Measurements from ENCODE around the gene SH2D4B.
"Not testable (repeated sequence)": the region's sequence is repeated elsewhere in the genome, so short reads cannot be mapped to it uniquely, and the experiment has no call there.

The SH2D4B gene

DNA sequence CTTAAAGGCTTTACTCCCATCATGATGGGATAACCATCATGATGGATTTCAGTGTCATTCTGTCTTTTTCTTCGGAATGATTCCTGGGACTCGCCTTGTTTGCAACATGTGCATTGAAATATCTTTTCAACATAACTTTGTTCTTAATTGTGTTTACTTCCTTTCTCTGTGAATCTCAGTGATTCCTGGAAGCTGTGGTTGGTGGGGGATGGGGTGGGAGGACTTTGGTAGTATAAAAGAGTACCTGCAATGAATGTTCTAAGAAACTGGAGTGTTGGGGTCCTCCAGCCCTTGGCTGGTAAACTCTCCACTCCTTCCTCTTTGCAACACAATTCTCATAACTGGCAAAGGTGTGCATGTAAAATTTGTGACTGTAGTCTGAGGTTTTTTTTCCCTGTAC lies 11.5 kb upstream of the SH2D4B start:
- no peak for DNase-seq

DNA sequence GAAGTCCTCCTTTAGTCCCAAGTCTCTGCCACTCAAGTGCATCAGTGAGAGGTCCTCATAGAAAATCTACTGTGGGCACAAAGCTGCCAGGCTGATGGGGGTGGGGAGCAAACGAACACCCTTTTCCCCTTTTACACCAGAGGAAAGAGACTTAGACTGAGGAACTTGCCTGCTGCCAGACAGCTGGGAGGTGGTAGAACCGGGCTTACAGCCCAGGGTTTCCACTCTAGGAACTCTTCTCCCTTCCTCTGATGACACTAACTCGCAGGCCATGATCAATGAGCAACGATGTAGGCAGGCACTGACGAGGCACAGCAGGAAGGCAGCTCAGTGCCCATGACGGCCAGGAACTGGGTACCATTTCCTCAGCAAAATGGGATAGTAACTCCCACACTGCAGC lies 11.0 kb upstream of the SH2D4B start:
- DNase-seq: no peak

DNA sequence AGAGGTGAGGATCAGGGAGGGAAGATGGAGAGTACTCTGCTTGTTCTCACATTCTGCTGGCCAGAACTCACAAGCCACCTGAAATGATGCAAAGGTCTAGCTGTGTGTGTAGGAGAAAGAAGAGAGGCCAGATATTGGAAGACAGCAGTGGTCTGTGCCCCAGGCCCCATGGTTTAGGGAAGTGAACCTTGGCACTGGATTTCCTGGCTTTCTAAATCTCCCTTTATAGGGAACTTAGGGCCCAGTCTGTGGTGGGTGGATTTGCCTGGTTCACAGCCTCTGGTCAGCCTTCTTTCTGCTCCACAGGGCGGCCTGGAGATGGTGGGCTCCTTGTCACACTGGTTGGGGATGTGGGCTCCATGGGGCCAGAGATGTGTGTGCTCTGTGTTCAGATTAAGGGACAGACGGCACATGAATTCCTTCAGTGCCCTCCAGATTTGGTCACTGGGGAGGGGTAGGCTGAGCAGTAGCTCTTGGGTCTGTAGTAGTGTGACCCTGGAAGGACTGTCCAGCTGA lies 9.5 kb upstream of the SH2D4B start:
- DNase-seq: no peak

DNA sequence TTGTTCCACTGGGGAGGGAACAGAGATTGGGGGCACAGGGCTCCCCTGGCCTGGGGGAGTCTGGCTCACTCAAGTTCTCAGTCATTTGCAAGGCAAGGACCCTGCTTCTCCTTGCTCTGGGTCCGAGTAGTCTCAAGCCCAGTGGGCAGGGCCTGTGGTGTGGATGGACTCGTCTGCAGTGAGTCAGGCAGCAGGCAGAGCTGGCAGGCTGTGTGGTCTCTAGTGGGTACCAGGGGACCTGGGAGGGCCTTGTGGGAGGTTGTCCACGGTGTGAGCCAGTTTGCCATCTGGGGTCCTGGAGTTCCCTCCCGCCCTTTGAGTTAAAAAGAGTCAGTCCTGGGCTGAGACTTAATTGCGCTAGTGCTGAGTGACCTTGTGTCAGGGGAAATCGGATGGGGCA lies 8.8 kb upstream of the SH2D4B start:
- DNase-seq: no peak

DNA sequence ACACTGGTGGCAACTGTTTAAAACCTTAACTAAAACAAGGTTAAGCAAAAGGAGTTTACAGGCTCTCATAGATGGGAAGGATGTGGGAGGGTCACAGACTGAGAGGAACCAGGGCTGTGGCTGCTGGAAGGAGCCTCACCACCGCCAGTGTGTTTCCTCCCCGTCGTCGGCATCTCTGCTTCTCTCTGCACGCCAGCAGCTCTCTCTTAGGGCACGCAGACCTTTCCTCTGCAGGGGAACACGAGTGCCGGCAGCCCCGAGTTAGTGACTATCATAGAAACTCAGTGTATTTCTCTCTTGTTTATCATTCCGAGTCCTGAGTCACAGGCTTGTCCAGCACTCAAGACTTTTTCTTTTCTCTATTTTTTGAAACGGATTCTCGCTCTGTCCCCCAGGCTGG lies 8.1 kb upstream of the SH2D4B start:
- DNase-seq: no peak

DNA sequence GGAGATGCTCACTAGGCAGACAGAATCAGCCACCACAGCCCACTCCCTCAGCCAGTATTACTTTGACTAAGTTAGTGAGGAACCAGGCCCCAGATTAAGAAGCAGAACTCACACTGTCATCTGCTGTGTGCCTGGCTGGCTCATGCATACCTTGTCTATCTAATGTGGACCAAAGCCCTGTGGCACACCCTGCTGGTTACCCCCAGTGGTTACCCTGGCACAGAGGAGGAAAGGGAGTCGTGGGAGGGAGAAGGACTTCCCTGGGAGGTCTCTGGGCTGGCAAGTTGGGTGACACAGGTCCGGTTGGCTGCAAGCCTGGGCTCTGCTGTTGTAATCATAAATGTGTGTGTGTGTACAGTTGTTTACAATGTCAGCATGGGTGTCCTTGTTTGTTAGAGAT lies 7.5 kb upstream of the SH2D4B start:
- no peak for DNase-seq

DNA sequence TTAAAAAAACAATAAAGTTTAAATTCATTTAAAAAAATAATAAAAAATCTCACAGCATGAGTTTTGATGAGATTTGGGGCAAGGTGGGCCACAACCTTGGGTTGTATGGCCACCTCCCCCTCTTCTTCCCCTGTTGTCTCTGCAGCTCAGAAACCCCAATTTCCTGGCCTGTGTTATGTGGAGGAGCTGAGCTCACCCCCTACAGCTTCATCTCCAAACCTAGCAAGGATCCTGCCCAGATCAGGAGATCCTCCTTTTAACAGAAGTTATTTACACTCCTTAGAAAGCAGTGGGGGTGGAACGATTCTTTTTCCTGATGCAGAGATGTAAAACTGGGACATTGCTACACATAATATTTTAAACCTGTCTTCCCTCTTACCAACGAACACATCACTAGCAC lies 6.9 kb upstream of the SH2D4B start:
- no peak for DNase-seq

DNA sequence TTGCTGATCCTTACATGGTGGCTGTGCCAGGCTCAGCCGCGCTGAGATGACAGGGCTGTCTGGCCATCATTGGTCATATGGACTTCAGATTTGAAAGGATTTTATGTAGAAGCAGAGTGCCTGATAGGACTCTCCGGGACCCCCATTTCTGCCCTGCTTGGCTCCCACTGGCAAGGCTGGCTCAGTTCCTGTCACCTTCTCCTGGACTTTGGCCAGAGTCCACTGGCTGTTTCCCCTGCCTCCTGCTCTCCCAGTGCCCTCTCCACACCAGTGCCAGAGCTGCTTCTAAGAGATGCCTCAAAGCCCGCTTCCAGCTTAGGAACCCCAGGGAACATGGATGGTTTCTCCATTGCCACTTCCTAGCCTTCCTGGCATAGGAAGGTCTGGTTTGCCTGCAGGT lies 5.1 kb upstream of the SH2D4B start:
- no peak for DNase-seq

DNA sequence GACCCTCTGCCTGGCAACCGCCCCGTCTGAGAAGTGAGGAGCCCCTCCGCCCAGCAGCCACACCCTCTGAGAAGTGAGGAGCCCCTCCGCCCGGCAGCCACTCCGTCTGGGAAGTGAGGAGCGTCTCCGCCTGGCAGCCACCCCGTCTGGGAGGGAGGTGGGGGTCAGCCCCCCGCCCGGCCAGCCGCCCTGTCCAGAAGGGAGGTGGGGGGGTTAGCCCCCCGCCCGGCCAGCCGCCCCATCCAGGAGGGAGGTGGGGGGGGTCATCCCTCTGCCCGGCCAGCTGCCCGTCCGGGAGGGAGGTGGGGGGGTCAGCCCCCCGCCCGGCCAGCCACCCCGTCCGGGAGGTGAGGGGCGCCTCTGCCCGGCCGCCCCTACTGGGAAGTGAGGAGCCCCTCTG lies 3.6 kb upstream of the SH2D4B start:
- not testable (repeated sequence) for DNase-seq

DNA sequence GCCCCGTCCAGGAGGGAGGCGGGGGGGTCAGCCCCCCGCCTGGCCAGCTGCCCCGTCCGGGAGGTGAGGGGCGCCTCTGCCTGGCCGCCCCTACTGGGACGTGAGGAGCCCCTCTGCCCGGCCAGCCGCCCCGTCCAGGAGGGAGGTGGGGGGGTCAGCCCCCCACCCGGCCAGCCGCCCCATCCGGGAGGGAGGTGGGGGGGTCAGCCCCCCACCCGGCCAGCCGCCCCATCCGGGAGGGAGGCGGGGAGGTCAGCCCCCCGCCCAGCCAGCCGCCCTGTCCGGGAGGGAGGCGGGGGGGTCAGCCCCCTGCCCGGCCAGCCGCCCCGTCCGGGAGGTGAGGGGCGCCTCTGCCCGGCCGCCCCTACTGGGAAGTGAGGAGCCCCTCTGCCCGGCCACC lies 3.1 kb upstream of the SH2D4B start:
- DNase-seq: not testable (repeated sequence)

DNA sequence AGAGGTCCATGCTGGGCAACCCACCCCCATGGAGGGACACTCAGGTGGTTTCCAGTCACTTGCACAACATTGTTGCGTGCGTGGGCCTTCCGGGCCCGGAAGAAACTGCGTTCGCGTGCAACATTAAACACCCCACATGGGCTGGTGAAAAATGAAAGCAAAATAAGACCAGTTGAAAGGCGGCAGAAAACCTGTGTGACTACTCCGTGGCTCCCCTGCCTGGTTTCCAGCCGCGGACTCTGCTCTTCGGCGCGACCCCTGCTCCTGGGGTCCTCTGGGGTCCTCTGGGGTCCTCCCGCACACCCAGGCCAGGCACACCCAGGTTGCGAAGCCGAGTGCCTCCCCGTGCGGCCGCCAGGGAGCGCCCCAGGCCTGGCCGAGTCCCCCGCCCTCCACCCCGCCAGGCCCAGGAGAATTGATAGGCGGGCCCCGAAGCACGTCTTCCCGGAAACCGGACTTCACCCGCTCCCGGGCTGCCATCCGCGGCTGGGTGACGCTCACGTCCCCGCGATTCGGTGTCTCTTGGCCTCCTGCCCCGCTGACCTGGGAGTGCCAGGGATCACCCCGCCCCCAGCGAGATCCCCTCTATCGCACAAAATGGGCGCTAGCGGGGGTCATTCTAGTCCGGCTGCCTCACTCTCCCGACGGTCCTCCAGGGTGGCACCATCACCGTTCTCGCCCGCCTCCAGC lies 1.9 kb upstream of the SH2D4B start:
- DNase-seq: no peak

DNA sequence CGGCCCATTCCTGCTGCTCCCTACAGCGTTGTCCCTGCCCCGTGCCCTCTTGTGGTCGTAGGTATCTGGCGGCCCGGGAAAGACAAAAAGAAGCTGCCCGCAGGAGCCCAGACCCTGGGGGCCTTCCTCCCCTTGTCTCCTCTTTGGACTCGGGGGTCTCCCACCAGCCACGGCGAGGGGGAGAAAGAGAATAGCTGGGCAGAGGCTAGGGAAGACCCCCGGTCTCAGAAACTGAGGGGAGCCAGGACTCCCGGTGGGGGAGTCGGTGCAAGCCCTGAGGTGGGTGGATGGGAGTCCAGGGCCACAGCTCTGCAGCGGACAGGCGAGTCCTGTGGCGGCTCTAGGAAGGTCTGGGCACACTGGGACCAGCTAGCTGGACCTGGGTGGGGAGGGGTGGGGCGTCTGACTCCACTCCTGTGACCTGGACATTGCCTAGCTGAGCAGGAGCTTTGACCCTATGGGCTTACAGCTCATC lies 1.3 kb upstream of the SH2D4B start:
- DNase-seq: no peak

DNA sequence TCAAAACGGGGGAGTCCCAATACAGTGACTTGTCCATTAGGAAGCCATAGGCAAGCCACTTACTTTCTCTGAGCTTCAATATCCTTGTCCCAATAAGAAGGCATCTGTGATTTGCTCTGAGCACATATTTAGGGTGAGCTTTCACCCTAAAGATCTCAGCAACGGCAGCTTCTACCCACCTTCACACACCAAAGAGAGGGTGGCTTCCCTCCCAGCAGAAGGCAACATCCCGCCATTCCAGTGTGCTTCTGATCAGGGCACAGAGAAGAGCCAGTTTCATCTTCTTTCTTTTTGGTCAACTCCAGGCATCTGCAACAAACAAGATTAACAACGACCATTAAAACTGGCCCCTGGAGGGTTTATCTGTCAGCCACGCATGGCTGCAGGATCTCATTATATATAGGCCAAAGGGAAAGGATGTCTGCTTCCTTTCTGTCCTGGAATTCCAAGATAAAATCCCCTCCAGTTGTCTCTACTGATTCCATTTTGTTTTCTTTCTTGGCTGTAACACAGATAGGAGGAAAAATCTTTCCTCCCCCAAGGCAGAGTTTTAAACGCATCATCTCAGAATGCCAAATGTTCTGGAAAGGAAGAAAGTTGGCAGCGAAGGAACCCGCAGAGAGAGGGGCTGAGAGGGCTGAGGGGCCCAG lies 491 bp upstream of the SH2D4B start:
- no peak for DNase-seq

DNA sequence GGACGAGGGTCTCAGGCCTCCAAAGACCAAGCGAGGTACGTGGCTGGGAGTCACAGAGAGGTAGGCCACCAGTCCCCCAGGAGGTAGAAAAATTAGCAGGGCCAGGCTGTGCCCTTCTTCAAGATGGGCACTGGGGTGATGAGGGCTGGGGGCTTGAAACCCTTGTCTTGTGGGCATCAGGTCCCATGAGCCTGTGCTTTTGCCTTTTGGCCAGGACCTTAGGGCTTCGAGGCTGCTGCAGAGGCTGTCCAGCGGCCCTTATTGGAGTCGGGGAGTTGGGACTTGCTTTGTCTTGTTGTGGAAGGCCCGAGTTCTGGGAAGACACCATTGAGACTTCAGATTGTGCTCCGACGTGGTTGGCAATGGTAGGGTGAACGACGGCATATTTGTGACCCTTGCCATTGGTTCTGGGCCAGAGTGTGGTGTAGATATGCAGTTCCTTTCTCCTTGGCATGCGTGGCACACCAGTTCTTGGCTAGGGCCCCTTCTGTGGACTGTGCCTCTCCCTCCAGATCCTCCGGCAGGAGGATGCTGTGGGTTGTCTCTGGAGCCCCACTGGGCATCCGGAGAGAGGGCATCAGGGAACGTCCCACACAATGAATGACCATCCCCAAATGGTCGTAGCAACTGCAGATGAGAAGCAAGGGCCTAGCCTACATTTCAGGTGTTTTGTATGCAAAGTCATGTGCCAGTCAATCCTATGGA lies 931 bp downstream of the SH2D4B start:
- no peak for DNase-seq

DNA sequence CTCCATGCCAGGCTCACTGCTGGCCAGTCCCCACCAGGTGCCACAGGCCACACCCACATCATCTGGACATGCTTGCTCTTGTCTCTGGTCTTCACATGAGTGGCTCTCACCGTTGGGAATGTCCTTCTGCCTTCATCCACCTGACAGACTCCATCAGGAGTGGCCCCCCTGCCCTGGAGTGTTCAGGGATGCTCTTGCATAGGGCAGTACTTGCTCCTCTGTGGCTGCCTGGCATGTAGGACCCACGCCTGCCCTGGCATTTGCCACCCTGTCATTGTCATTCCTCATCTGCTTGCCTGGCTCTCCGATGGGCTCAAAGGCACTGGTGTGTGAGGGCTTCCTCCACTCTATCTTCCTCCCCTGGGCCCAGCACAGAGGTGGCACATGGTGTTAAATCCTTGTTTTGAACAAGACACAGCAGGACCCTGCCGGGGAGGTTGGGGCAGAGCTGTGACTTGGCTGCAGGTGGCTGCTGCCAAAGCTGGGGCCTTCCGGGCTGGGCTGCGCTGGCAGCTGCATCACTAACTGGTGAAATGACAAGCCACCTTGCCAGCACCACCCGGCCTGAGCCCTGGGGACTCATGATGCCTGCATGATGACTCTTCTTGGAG lies 1.8 kb downstream of the SH2D4B start:
- no peak for DNase-seq

DNA sequence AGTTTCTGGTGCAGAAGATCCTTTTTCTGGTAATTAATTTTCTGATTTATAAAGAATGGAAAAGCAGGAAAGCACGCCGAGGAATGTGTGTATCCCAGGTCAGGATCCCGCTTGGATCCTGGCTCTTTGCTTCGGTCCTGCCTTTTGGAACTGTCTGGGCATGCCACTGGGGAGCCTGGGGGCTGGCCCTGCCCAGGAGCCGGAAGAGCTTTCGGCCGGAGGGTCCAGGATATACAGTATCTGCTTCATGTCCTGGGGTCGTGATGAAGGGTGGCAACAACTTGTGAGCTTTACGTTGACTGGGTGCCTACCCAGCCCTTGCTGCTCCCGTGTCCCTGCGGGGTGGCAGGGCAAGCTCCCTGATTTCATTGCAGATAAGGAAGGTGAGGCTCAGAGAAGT lies 2.4 kb downstream of the SH2D4B start:
- no peak for DNase-seq

DNA sequence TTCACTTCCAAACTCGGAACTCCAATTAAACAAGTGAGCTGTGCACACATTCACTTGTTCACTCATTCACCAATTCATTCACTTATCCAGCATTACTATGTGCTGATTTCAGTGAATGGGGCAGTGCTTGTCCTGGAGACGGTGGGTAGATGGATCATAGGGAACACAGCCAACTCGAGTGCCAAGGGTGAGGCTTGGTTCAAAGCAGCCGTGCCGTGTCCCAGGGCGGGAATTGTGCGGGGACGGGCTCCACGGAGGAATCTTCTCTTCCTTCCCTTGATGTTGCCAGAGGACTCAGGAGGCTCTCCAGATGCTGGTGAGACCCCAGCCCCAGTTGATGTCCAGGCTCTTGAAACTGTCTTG lies 2.9 kb downstream of the SH2D4B start:
- DNase-seq: no peak

DNA sequence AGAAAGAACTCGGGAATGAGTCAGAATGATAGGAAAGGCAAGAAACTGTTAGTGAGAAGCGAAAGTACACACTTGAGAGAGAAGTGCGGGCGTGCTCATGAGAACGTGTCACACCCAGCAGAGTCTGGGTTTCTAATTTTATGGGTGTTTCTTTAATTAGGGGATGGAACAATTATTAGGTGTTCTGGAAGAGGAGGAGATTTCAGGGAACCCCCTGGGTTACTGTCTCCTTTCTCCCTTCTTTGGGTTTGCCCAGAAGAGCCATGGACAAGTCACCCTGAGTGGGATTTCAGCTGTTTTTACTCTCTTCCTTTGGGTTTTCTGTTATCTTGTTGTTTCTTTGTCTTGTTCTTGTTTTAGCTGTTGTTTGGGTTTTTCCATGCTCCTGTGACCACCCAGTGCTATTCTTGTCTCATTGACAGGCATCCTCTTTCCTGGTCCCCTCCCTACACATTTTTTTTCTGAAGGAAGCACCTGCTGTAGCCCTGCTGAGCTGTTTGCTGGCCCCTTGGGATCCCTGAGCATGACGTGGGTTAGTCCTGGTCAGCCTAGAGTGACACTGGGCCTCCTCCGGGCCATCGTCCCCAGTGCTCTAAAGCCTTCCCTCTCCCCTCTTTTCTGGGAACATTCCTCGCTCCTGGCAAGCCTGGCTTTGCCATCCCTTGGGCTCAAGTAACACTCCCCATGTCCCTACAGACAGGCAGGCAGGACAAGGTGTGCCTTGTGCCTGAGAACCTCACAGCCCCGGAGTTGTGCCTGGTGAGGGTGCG lies 3.5 kb downstream of the SH2D4B start:
- no peak for DNase-seq

DNA sequence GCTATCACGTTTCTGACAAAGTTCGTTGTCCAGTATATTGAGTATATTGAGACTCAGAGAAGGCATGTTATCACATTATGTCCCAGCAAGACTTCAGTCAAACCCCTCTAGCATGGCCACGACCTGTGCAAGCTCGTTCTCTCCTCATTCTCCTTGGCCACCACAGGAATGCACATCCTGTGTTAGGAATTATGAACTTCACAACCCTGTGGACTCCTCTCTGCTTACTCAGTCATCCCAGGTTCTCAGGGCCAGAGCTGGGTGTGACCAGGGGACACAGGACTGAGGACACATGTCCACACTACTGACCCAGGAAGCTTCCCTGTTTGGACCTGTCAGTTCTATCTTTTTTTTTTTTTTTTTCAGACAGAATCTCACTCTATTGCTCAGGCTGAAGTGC lies 4.4 kb downstream of the SH2D4B start:
- DNase-seq: no peak

DNA sequence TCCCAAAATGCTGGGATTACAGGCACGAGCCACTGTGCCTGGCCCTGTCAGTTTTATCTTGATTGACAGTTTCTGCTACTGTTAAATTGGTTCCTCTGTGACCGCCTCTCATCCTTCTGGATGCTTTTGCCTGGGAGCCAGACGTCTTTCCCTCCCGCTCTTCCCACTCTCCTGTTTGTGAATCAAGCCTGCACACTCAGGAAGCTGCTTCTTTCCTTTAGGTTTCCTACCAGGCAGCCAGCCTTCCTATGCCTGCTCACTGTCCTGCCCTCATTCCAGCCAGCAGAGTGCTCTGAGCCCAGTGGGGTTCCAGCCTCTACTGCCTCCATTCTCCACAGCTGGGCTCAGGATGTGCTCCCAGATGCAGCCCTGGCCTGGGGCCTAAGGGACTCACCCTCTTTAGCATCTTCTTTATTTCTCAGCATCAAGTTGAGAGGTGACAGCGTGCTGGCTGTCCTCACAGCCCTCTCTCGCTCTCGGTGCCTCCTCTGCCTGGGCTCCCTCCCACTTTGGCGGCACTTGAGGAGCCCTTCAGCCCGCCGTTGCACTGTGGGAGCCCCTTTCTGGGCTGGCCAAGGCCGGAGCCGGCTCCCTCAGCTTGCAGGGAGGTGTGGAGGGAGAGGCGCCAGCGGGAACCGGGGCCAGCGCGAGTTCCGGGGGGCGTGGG lies 5.1 kb downstream of the SH2D4B start:
- DNase-seq: no peak

DNA sequence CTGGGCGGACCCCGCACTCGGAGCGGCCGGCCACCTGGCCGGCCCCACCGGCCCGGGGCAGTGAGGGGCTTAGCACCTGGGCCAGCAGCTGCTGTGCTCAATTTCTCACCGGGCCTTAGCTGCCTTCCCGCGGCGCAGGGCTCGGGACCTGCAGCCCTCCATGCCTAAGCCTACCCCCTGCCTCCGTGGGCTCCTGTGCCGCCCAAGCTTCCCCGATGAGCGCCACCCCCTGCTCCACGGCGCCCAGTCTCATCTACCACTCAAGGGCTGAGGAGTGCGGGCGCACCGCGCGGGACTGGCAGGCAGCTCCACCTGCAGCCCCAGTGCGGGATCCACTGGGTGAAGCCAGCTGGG lies 5.6 kb downstream of the SH2D4B start:
- DNase-seq: not testable (repeated sequence)

DNA sequence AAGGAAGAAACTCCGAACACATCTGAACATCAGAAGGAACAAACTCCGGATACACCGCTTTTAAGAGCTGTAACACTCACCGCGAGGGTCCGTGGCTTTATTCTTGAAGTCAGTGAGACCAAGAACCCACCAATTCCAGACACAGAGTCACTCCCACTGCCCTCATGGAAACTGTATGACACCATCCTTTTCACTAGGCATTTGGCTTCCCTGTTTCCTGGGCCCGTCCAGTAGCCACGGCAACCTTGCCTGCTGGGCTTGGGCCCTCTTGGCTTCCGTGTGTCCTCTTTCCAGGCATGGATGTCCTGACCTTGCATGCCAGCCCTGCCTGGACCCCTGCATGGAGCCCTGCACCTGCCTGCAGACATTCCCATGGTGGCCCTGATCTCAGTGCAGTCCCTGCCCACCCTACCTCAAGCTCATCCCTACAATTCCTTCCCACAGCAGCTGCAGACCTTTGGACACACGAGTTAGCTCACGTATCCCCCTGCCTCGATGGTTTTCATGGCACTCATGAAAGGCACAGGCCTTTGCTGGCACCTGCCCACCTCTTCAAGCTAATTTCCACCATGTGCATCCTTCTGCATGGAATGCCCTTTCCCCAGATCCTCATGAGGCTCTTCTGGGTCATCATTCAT lies 6.7 kb downstream of the SH2D4B start:
- no peak for DNase-seq

All from SIG-M5 (cell line).